Tibial nerve (tissue), 4 donors: Measurements from ENCODE around the gene IRF8.

Experiments
- EP300 ChIP-seq, 2 donors: sonication (generic); formaldehyde crosslinking; IDR thresholded peaks; one replicate each; pipeline ENCODE4 v1.6.1; 2017; ENCODE audit warnings: antibody characterized with exemption in 2 of 2, mild to moderate bottlenecking in 1 of 2
- POLR2A ChIP-seq, 2 donors: fragments of 450-650 bp; IDR thresholded peaks; one replicate each; pipeline ENCODE4 v1.6.1; 2017; ENCODE audit warnings: antibody characterized with exemption in 2 of 2, mild to moderate bottlenecking in 2 of 2, moderate library complexity in 2 of 2
- TF ChIP-seq, protein P1 (sequence below), 5 experiments: fragments of 200-600 bp in 3 of 5; fragments of 450-650 bp in 2 of 5; sonication (generic) in 3 of 5; IDR thresholded peaks; one replicate each; pipeline ENCODE4 v1.5.1; 2016 to 2019; ENCODE audit warnings: antibody characterized with exemption in 5 of 5, mild to moderate bottlenecking in 3 of 5, moderate library complexity in 2 of 5

DNA sequence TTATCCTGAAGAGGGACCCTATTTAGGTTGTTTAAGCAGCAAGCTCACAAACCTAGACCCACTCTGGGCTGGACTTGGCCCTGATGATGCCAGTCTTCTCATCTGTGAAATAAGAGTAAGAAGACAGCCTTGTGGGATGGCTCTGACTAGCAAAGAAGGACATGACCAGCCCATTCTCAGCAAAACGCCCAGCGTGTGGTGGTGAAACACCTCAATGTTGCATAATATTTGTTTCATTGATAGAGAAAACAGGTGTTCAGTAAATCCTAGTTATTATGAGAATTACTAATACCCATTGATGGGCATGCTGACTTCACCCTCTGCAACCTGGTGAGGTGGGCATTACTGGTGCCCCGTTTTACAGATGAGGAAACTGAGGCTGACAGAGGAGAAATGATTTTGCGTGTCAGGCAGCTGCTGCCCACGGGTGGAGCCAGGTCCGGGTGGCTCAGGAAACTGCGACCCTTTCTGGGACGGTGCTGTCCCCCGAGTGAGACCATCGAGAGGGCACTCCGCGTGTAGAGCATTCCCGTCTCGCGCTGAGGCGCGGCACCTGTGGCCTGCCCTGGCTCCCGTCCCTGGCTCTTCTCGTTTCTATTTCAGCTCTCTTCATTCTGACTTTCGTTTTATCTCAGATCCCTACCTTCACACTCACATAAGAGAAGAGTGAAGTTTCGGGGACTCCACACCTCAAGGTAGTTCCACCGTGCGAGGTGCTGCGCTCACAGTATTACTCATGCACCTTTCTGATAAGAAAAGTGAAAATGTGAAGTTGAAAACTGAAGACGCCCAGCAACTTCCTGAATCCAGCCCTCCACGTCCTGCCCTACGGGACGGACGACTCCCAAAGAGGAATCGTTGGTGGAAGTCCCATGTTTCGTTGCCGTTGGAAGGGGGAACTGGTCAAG, 48.5 kb downstream of the IRF8 start:
- TF ChIP-seq EP300 (IDR thresholded peaks at IDR 0.05) = no peak
- TF ChIP-seq, protein P1, sequence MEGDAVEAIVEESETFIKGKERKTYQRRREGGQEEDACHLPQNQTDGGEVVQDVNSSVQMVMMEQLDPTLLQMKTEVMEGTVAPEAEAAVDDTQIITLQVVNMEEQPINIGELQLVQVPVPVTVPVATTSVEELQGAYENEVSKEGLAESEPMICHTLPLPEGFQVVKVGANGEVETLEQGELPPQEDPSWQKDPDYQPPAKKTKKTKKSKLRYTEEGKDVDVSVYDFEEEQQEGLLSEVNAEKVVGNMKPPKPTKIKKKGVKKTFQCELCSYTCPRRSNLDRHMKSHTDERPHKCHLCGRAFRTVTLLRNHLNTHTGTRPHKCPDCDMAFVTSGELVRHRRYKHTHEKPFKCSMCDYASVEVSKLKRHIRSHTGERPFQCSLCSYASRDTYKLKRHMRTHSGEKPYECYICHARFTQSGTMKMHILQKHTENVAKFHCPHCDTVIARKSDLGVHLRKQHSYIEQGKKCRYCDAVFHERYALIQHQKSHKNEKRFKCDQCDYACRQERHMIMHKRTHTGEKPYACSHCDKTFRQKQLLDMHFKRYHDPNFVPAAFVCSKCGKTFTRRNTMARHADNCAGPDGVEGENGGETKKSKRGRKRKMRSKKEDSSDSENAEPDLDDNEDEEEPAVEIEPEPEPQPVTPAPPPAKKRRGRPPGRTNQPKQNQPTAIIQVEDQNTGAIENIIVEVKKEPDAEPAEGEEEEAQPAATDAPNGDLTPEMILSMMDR (IDR thresholded peaks at IDR 0.05) = no peak
- no peak for TF ChIP-seq POLR2A (IDR thresholded peaks at IDR 0.05)
